ENCODE measurements around the gene KIF9.
"Not testable (repeated sequence)": the region's sequence is repeated elsewhere in the genome, so short reads cannot be mapped to it uniquely, and the experiment has no call there.

Gene KIF9

DNA sequence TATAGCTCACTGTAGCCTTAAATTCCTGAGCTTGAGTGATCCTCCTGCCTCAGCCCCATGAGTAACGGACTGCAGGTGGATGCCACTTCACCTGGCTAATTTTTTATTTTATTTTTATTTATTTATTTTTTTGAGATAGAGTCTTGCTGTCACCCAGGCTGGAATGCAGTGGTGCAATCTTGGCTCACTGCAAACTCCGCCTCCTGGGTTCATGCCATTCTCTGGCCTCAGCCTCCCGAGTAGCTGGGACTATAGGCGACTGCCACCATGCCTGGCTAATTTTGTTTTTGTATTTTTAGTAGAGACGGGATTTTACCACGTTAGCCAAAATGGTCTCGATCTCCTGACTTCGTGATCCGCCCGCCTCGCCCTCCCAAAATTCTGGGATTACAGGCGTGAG lies 102.6 kb downstream of the KIF9 start:
- not testable (repeated sequence) for DNase-seq
